Testis (tissue), 3 donors: ENCODE measurements around the gene ZNF408. TPM values are rescaled to one million over a fixed set of nuclear protein-coding genes. Genes with fewer than 3 reads are reported as not detected.
A peak's percentile ranks its signal among the peaks of the same experiment; 100 is the strongest.
"Not testable (repeated sequence)": the region's sequence is repeated elsewhere in the genome, so short reads cannot be mapped to it uniquely, and the experiment has no call there.

Experiments used
- DNase-seq: peaks from one replicate; pipeline ENCODE4 v3.0.0-alpha.2; 2019
- H3K27ac ChIP-seq, 2 donors: fragments of 200-600 bp; sonication (generic); one replicate each; pipeline ENCODE4 v1.5.1; 2019
- H3K27me3 ChIP-seq: fragments of 200-600 bp; sonication (generic); one replicate; pipeline ENCODE4 v1.5.1; 2019
- H3K36me3 ChIP-seq: fragments of 200-600 bp; sonication (generic); one replicate; pipeline ENCODE4 v1.5.1; 2017; ENCODE audit warnings: low read depth; ENCODE audit errors: missing control alignments
- H3K4me1 ChIP-seq: fragments of 200-600 bp; sonication (generic); one replicate; pipeline ENCODE4 v1.5.1; 2019
- H3K4me3 ChIP-seq, 2 donors: fragments of 200-600 bp; sonication (generic); one replicate each; pipeline ENCODE4 v1.5.1; 2017 to 2019
- H3K9me3 ChIP-seq: fragments of 200-600 bp; sonication (generic); one replicate; pipeline ENCODE4 v1.5.1; 2017
- POLR2A ChIP-seq: fragments of 450-650 bp; IDR thresholded peaks from one replicate; pipeline ENCODE4 v1.6.1; 2017; ENCODE audit warnings: antibody characterized with exemption, mild to moderate bottlenecking, moderate library complexity
- WGBS, 2 donors: methylation state at CpG; one replicate each; pipeline ENCODE4 v1.1.5; 2018; 5-methylcytosine and 5-hydroxymethylcytosine counted together
- intact Hi-C: fragments of 100-400 bp; cut with DNase I; formaldehyde crosslinking; loops from one replicate; pipeline ENCODE4 v1.15.1; 2023; ENCODE audit warnings: low total_unique reads
- polyA plus RNA-seq: library from polyadenylated mRNA; stranded (reverse); fragments of 350-450 nt; fragmentation: Illumina TruSeq; extraction: RNeasy Lipid Tissue Mini Kit (QIAGEN cat#74804); gene quantifications from one replicate; pipeline ENCODE4 v1.2.3, GENCODE V29; 2014; ENCODE audit warnings: low read depth, low replicate concordance; ENCODE audit not compliant: insufficient read depth
- total RNA-seq, 2 donors: library from RNA; depleted of rRNA; stranded (reverse); fragments of >200 nt; gene quantifications; one replicate each; pipeline ENCODE4 v1.2.3, GENCODE V29; 2016
- TF ChIP-seq, protein P1 (sequence below), 3 experiments: fragments of 450-650 bp in 2 of 3; fragments of 200-600 bp in 1 of 3; sonication (generic) in 1 of 3; IDR thresholded peaks; one replicate each; pipeline ENCODE4 v1.5.1; 2016 to 2019; ENCODE audit warnings: antibody characterized with exemption in 3 of 3, mild to moderate bottlenecking in 2 of 3, moderate library complexity in 1 of 3

The ZNF408 gene
- total and polyA plus RNA-seq, 3 donors from 2014 or later: 11.7 to 27.4 (median 18.3) TPM

DNA sequence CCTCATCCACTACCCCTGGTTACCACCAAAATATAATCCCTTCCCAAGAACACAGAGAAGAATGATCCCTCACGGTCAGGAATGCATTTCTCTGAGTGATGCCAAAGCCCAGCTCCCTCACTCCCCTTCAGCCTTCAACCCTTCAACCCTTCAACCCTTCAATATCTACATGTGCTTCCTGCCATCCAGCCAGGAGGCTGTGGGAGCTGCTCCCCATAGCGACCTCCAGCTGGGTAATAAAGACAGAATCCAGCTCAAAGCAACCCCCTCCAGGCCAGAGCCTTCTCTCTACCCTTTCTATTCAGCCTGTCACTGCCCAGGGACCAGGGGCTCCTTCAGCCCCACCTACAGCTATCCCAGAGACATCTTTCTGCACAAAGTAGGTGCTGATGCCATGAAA lies 3.1 kb upstream of the ZNF408 start:
- Histone ChIP-seq H3K4me1 (peaks cover 52% of the 10 kb centered on the region), H3K36me3 (no peaks in the 10 kb centered on the region), H3K27ac (no peak overlapping the region), H3K4me3 (no peak overlapping the region), H3K27me3 (no peaks in the 10 kb centered on the region), H3K9me3 (no peaks in the 10 kb centered on the region)
- TF ChIP-seq, protein P1, sequence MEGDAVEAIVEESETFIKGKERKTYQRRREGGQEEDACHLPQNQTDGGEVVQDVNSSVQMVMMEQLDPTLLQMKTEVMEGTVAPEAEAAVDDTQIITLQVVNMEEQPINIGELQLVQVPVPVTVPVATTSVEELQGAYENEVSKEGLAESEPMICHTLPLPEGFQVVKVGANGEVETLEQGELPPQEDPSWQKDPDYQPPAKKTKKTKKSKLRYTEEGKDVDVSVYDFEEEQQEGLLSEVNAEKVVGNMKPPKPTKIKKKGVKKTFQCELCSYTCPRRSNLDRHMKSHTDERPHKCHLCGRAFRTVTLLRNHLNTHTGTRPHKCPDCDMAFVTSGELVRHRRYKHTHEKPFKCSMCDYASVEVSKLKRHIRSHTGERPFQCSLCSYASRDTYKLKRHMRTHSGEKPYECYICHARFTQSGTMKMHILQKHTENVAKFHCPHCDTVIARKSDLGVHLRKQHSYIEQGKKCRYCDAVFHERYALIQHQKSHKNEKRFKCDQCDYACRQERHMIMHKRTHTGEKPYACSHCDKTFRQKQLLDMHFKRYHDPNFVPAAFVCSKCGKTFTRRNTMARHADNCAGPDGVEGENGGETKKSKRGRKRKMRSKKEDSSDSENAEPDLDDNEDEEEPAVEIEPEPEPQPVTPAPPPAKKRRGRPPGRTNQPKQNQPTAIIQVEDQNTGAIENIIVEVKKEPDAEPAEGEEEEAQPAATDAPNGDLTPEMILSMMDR (IDR thresholded peaks at IDR 0.05): no peak
- TF ChIP-seq POLR2A: no peak
- DNase-seq: no peak
- 27 to 50% methylated on average over 2 of the region's 2 CpGs for WGBS, 2 donors
- intact Hi-C loops: no loop called here

DNA sequence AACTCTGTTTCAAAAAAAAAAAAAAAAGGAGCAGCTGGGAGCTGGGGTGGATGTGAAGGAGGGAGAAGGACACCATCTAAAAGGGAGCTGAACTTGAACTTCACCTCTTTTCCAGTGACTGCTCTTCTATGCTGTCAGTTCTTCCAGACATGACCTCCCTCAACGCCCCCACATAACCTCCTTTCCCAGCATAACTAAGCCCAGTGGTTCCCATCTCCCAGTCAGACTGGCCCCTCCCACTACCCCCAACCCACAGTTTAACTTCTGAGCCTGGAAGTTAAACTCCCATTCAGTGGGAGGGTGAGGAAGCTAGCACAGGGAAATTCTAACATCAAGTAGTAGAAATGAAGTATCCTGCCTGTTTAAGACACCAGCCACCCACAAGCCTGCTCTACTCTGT lies 2.2 kb upstream of the ZNF408 start:
- 41 to 50% methylated on average over 1 of the region's 1 CpG for WGBS, 2 donors
- TF ChIP-seq, protein P1 (IDR thresholded peaks at IDR 0.05): no peak
- H3K9me3 ChIP-seq: no peaks in the 10 kb centered on the region
- no peaks in the 10 kb centered on the region for H3K27me3 ChIP-seq
- no peaks in the 10 kb centered on the region for H3K36me3 ChIP-seq
- no peak overlapping the region for H3K27ac ChIP-seq
- no peak for DNase-seq
- H3K4me3 ChIP-seq: no peak overlapping the region
- H3K4me1 ChIP-seq: peaks cover 52% of the 10 kb centered on the region
- intact Hi-C loops: no loop called here

DNA sequence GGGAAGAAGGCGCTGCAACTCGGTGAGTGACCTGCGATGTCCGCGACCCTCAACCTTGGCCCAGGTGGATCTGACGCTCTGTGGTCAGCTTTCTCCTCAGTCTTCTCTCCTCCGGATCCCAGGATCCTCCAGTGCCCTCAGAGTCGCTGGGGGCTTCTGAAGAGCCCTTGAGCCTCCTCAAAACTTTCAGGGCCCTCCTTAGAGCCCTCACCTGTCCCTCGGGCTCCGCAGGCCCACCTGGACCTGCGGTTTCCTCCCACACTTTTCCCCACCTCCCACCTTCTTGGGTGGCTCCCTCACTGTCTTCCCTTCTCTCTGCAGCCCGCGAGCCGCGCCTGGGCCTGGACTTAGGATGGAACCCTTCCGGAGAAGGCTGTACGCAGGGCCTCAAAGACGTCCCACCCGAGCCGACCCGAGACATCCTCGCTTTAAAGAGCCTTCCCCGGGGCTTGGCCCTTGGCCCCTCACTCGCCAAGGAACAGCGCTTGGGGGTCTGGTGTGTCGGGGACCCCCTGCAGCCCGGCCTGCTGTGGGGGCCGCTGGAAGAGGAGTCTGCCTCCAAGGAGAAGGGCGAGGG lies 335 bp downstream of the ZNF408 start:
- DNase-seq: no peak
- intact Hi-C loops: no loop called here
- Histone ChIP-seq H3K4me1 (peaks cover 45% of the 10 kb centered on the region), H3K27ac (peak overlapping the region; percentile 80 to 91), H3K27me3 (no peaks in the 10 kb centered on the region), H3K4me3 (peak overlapping the region; percentile 77 to 96), H3K9me3 (no peaks in the 10 kb centered on the region), H3K36me3 (no peaks in the 10 kb centered on the region)
- TF ChIP-seq POLR2A: no peak
- TF ChIP-seq, protein P1 (IDR thresholded peaks at IDR 0.05): no peak
- 1% methylated on average over 22 to 29 of the region's 29 CpGs for WGBS, 2 donors

DNA sequence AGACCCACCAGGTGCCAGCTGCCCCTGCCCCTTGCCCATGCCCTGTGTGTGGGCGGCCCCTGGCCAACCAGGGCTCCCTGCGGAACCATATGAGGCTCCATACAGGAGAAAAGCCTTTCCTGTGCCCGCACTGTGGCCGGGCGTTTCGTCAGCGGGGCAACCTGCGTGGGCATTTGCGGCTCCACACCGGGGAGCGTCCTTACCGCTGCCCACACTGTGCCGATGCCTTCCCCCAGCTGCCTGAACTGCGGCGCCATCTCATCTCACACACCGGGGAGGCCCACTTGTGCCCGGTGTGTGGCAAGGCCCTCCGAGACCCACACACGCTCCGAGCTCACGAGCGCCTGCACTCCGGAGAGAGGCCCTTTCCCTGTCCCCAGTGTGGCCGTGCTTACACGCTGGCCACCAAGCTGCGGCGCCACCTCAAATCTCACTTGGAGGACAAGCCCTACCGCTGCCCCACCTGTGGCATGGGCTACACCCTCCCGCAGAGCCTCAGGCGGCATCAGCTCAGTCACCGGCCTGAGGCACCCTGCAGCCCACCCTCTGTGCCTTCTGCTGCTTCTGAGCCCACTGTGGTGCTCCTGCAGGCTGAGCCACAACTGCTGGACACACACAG lies 4.3 kb downstream of the ZNF408 start:
- Histone ChIP-seq H3K4me1 (peaks cover 11% of the 10 kb centered on the region), H3K4me3 (no peak overlapping the region), H3K27me3 (no peaks in the 10 kb centered on the region), H3K9me3 (no peaks in the 10 kb centered on the region), H3K36me3 (no peaks in the 10 kb centered on the region), H3K27ac (no peak overlapping the region)
- WGBS, 2 donors: 97% methylated on average over 27 to 31 of the region's 31 CpGs
- DNase-seq: no peak
- TF ChIP-seq, protein P1 (IDR thresholded peaks at IDR 0.05): no peak
- TF ChIP-seq POLR2A: no peak
- intact Hi-C loops: no loop called here

DNA sequence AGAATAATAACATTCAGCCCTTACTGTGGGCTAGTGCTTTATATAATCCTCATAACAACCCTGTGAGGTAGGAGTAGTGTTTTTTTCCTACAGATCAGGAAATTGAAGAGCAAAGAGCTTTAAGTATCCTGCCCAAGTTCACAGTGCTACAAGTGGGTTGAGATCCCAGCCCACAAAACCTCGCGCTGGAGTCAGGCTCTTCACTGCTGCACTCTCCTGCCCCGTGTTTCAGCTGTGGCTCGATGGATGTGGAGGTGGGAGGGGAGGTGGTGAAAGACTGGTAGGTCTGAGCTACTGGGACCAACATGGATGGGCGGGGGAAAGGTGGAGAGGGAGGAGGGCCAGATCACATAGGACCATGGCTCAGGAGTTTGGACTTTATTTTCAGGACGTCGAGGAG lies 6.1 kb downstream of the ZNF408 start:
- H3K36me3 ChIP-seq: no peaks in the 10 kb centered on the region
- whole genome bisulfite sequencing, 2 donors: 83% methylated on average over 7 of the region's 7 CpGs
- TF ChIP-seq, protein P1 (IDR thresholded peaks at IDR 0.05): no peak
- DNase-seq: no peak
- intact Hi-C loops: no loop called here
- H3K27ac ChIP-seq: no peak overlapping the region
- H3K4me3 ChIP-seq: no peak overlapping the region
- H3K27me3 ChIP-seq: no peaks in the 10 kb centered on the region
- H3K9me3 ChIP-seq: no peaks in the 10 kb centered on the region
- peaks cover 9% of the 10 kb centered on the region for H3K4me1 ChIP-seq

DNA sequence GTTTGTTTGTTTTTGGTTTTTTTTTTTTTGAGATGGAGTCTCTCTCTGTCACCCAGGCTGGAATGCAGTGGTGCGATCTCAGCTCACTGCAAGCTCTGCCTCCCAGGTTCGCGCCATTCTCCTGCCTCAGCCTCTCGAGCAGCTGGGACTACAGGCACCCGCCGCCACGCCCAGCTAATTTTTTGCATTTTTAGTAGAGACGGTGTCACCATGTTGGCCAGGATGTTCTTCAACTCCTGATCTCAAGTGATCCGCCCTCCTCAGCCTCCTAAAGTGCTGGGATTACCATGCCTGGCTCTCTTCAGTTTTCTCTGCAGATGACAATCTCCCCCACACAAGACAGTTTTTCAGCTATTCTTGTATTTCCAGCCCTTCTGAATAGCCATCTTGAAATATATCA lies 8.5 kb downstream of the ZNF408 start:
- intact Hi-C loops, H3K36me3 ChIP-seq, DNase-seq, H3K4me1 ChIP-seq, H3K9me3 ChIP-seq, H3K27ac ChIP-seq, H3K27me3 ChIP-seq, H3K4me3 ChIP-seq: not testable (repeated sequence)
- 92 to 94% methylated on average over 9 of the region's 9 CpGs for WGBS, 2 donors
